ENCODE data around the gene ZNF224. TPM values are rescaled to one million over a fixed set of nuclear protein-coding genes. Genes with fewer than 3 reads are reported as not detected.

The ZNF224 gene
- total RNA-seq, 1 experiment from 2014 or later = 29.3 TPM

DNA sequence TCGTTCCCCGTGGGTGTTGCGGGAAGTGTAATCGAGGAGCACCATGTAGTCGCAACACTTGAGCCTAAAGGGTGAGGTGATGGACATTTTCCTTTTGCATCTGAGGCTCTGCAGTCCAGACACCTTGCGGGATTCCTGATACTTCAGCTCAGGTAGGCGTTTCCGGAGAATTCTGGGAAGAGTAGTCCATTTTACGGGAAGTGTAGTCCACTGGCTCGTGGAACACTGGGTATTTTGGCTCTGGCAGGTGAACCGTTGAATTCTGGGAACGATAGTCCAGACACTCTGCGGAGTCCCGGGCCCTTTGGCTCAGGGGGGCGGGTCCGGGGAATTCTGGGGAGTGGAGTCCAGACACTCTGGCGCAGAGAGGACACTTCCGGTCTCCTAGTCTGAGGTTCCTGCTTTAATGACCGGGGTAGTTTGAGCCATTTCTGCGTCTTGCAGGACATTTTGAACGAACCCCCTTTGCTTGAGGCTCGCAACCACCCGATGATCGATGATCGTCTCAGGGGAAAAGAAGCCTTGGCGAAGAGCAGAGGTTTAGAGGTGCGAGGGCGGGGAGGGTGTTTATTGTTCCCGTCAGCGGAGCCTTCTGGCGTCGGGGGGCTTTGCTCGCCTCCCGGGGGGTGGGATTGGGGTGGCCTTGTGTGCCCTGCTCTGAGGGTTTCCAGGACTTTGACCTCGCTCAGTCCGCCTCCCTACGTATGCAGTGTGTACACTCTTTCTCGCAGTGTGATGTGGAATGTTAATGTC lies 42.3 kb upstream of the ZNF224 start, which contains the start of gene ZNF223:
Gene ZNF223 (plus strand): TSS at position 387 of the 753 bp plus-strand sequence. CDS start 3,141 bp downstream, outside the sequence.
- no TSS peak for BruUV-seq (replicated peaks)
- CTCF ChIA-PET = interaction anchor here (0.6 kb wide), 1 partner anchor 211 kb away, joined by 3 read pairs; no protein-coding TSS in a partner anchor
- H3F3A ChIP-seq (ENCODE audit: insufficient read depth, low read depth) = peaks cover 16% of the 10 kb centered on the region; the same call in 1 of the 2 replicates
- H3K9me3 ChIP-seq (ENCODE audit: insufficient read depth, low read depth) = peaks cover 9% of the 10 kb centered on the region; the same call in 1 of the 2 replicates
- DNase-seq = peak; percentile 94 to 97
- H3K79me2 ChIP-seq (ENCODE audit: low read depth) = peaks cover 7% of the 10 kb centered on the region; the same call in 1 of the 2 replicates
- TF ChIP-seq, protein P1, sequence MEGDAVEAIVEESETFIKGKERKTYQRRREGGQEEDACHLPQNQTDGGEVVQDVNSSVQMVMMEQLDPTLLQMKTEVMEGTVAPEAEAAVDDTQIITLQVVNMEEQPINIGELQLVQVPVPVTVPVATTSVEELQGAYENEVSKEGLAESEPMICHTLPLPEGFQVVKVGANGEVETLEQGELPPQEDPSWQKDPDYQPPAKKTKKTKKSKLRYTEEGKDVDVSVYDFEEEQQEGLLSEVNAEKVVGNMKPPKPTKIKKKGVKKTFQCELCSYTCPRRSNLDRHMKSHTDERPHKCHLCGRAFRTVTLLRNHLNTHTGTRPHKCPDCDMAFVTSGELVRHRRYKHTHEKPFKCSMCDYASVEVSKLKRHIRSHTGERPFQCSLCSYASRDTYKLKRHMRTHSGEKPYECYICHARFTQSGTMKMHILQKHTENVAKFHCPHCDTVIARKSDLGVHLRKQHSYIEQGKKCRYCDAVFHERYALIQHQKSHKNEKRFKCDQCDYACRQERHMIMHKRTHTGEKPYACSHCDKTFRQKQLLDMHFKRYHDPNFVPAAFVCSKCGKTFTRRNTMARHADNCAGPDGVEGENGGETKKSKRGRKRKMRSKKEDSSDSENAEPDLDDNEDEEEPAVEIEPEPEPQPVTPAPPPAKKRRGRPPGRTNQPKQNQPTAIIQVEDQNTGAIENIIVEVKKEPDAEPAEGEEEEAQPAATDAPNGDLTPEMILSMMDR (conservative IDR thresholded peaks at IDR 0.05) = no peak
- H3K27ac ChIP-seq = peak within 1 kb of the TSS; percentile 42
- no peaks in the 10 kb centered on the region for H3K27me3 ChIP-seq (ENCODE audit: insufficient read depth, low read depth)
- intact Hi-C loops (cut with micrococcal nuclease; ENCODE audit: unreplicated experiment) = loop anchor here (1.0 to 5.0 kb wide), 7 partner anchors 21 to 115 kb away; partner anchors contain the start of genes ZNF155, ZNF222, ZNF224 and ZNF225
- peak within 1 kb of the TSS; percentile 93 for H2AFZ ChIP-seq
- 0 out of 2 replicates have a peak, but pooled peaks cover 2% of the 10 kb centered on the region for H3K36me3 ChIP-seq (ENCODE audit: low read depth)
- no peaks in the 10 kb centered on the region for H4K20me1 ChIP-seq (ENCODE audit: insufficient read depth)
- H3K4me3 ChIP-seq = peak within 1 kb of the TSS; percentile 64
- peaks cover 17% of the 10 kb centered on the region for H3K4me1 ChIP-seq (replicated peaks; ENCODE audit: insufficient read depth)
- H3K4me2 ChIP-seq = peak within 1 kb of the TSS; percentile 83
- POLR2A ChIA-PET (ENCODE audit: unreplicated experiment) = interaction anchor here (0.6 to 1.1 kb wide), 4 partner anchors 36 to 383 kb away, joined by 3 to 7 read pairs (median 6); partner anchors contain the start of gene ZNF283
- no peaks in the 10 kb centered on the region for H3K9me2 ChIP-seq (ENCODE audit: insufficient read depth)

DNA sequence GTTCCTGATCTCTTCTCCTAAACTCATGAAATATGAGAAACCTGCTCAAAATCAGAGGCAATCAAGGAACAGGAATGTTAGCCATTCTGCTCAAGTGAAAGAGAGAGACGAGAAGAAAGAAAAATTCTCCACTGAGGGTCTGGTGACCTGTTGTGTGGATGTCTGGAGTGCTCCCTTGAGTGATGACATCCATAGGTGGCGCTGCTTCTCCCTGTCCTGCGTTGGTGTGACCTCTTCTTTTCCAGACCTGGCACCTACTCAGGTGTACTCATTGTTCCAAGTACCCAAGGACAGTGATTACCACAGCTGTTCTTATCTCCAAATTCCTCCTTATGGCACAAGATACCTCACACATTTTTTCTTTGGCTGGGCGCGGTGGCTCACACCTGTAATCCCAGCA lies 38.3 kb upstream of the ZNF224 start:
- Histone ChIP-seq H4K20me1 (ENCODE audit: insufficient read depth) (no peaks in the 10 kb centered on the region), H3K79me2 (ENCODE audit: low read depth) (peaks cover 7% of the 10 kb centered on the region; the same call in 1 of the 2 replicates), H3F3A (ENCODE audit: insufficient read depth, low read depth) (peaks cover 5% of the 10 kb centered on the region; the same call in 1 of the 2 replicates), H2AFZ (no peak overlapping the region), H3K36me3 (ENCODE audit: low read depth) (peaks cover 9% of the 10 kb centered on the region; the same call in 1 of the 2 replicates), H3K4me2 (no peak overlapping the region), H3K4me1 (replicated peaks; ENCODE audit: insufficient read depth) (peaks cover 7% of the 10 kb centered on the region; the same call in 1 of the 2 replicates), H3K27ac (no peak overlapping the region), H3K27me3 (ENCODE audit: insufficient read depth, low read depth) (no peaks in the 10 kb centered on the region), H3K9me2 (ENCODE audit: insufficient read depth) (no peaks in the 10 kb centered on the region), H3K4me3 (no peak overlapping the region), H3K9me3 (ENCODE audit: insufficient read depth, low read depth) (0 out of 2 replicates have a peak, but pooled peaks cover 5% of the 10 kb centered on the region)
- intact Hi-C loops (cut with micrococcal nuclease; ENCODE audit: unreplicated experiment) = no loop called here
- ChIA-PET CTCF (no interaction called here), POLR2A (ENCODE audit: unreplicated experiment) (no interaction called here)
- DNase-seq = no peak
- BruUV-seq (replicated peaks) = no TSS peak
- TF ChIP-seq, protein P1 (conservative IDR thresholded peaks at IDR 0.05) = no peak
- no peak for TF ChIP-seq EZH2 (IDR thresholded peaks at IDR 0.05; ENCODE audit: low read depth)

DNA sequence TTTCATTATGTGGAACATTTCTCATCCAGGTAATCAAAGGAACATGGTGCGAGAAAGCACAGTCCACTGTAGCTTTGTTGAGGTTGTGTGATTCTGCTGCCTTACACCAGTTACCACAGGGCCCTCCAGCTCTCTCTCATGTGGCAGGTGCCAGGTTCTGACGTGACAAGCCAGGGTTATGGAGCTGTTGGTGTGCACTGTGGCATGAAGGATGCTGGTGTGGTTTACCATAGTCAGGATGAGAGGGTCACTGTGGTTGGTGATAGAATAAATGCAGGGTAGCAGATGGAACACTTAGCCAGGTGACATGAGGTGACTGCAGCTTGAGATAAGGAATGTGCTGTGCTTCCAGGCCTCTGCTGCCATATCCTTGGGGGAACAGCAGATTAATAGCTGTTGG lies 34.9 kb upstream of the ZNF224 start:
- CTCF ChIA-PET = no interaction called here

More for the DNA sequence above, 34.9 kb upstream of the ZNF224 start:
- Histone ChIP-seq H3K79me2 (ENCODE audit: low read depth) (no peaks in the 10 kb centered on the region), H3K9me3 (ENCODE audit: insufficient read depth, low read depth) (0 out of 2 replicates have a peak, but pooled peaks cover 6% of the 10 kb centered on the region), H3K4me3 (no peak overlapping the region), H3F3A (ENCODE audit: insufficient read depth, low read depth) (no peaks in the 10 kb centered on the region), H3K4me2 (no peak overlapping the region), H3K27me3 (ENCODE audit: insufficient read depth, low read depth) (no peaks in the 10 kb centered on the region), H2AFZ (no peak overlapping the region), H3K36me3 (ENCODE audit: low read depth) (peaks cover 20% of the 10 kb centered on the region; the same call in 1 of the 2 replicates), H3K27ac (no peak overlapping the region), H3K4me1 (replicated peaks; ENCODE audit: insufficient read depth) (no peaks in the 10 kb centered on the region), H4K20me1 (ENCODE audit: insufficient read depth) (no peaks in the 10 kb centered on the region), H3K9me2 (ENCODE audit: insufficient read depth) (no peaks in the 10 kb centered on the region)
- TF ChIP-seq, protein P1 (conservative IDR thresholded peaks at IDR 0.05) = no peak
- no peak for TF ChIP-seq EZH2 (IDR thresholded peaks at IDR 0.05; ENCODE audit: low read depth)
- intact Hi-C loops (cut with micrococcal nuclease; ENCODE audit: unreplicated experiment) = no loop called here
- BruUV-seq (replicated peaks) = no TSS peak
- DNase-seq = no peak
- POLR2A ChIA-PET (ENCODE audit: unreplicated experiment) = no interaction called here
